GM12874 (cell line): Measurements from ENCODE around the gene RBCK1.

Experiments
- CTCF ChIP-seq: IDR thresholded peaks from 2 replicates; pipeline ENCODE4 v1.5.1; 2011; ENCODE audit warnings: low read depth, mild to moderate bottlenecking, control low read depth, low read length, moderate library complexity; ENCODE audit not compliant: insufficient read depth

RBCK1 gene

GRCh38 chr20:414161-414560, 6.1 kb downstream of the RBCK1 start:
- TF ChIP-seq CTCF, result no peak

GRCh38 chr20:415820-416322, 7.8 kb downstream of the RBCK1 start:
- no peak for TF ChIP-seq CTCF

- no peak for TF ChIP-seq CTCF
Observed at GRCh38 chr20:416950-417800, 9.1 kb downstream of the RBCK1 start.

GRCh38 chr20:417801-418342, 9.8 kb downstream of the RBCK1 start:
- no peak for TF ChIP-seq CTCF

- TF ChIP-seq CTCF, result no peak
Observed at GRCh38 chr20:418858-419365, 10.8 kb downstream of the RBCK1 start.

GRCh38 chr20:419556-420165, 11.6 kb downstream of the RBCK1 start:
- no peak for TF ChIP-seq CTCF

- TF ChIP-seq CTCF, result no peak
Observed at GRCh38 chr20:420166-420620, 12.1 kb downstream of the RBCK1 start.
